SK-N-SH treated with all-trans-retinoic acid at 6 μM for 48 hours (cell line): ENCODE data around the gene NRAS.

Experiments
- ATAC-seq: fragments of 200-7000 bp; cut with Tn5 transposase; 3 replicates; pipeline ENCODE4 v1.9.1; 2020; ENCODE audit warnings: mild to moderate bottlenecking, moderate library complexity
- ARNTL ChIP-seq: fragments of 450-650 bp; formaldehyde crosslinking; IDR thresholded peaks from 2 replicates; pipeline ENCODE4 v1.5.0; 2020; ENCODE audit warnings: low read depth, mild to moderate bottlenecking, moderate library complexity, borderline replicate concordance
- CSDC2 ChIP-seq: fragments of 250-450 bp; sonication (Bioruptor Pico); IDR thresholded peaks from 2 replicates; pipeline ENCODE4 v1.5.0; 2020; ENCODE audit warnings: mild to moderate bottlenecking, moderate library complexity
- CSRNP3 ChIP-seq: fragments of 250-450 bp; sonication (Bioruptor Pico); IDR thresholded peaks from 2 replicates; pipeline ENCODE4 v1.5.1; 2021; ENCODE audit warnings: mild to moderate bottlenecking, moderate library complexity
- ESRRG ChIP-seq: fragments of 250-450 bp; sonication (Bioruptor Pico); IDR thresholded peaks from 2 replicates; pipeline ENCODE4 v1.6.1; 2021; ENCODE audit warnings: mild to moderate bottlenecking
- GLIS3 ChIP-seq: fragments of 250-450 bp; sonication (Bioruptor Pico); IDR thresholded peaks from 2 replicates; pipeline ENCODE4 v1.5.0; 2020; ENCODE audit warnings: mild to moderate bottlenecking, moderate library complexity
- ISL1 ChIP-seq: fragments of 250-450 bp; sonication (Bioruptor Pico); IDR thresholded peaks from 2 replicates; pipeline ENCODE4 v2.1.2; 2022; ENCODE audit warnings: mild to moderate bottlenecking, moderate library complexity
- OSR1 ChIP-seq: fragments of 250-450 bp; sonication (Bioruptor Pico); IDR thresholded peaks from 2 replicates; pipeline ENCODE4 v1.8.0; 2022; ENCODE audit warnings: moderate library complexity, mild to moderate bottlenecking, inconsistent platforms
- POU6F1 ChIP-seq: fragments of 250-450 bp; sonication (Bioruptor Pico); IDR thresholded peaks from 2 replicates; pipeline ENCODE4 v1.8.0; 2021; ENCODE audit warnings: low read depth, mild to moderate bottlenecking, moderate library complexity, borderline replicate concordance
- PPARA ChIP-seq: fragments of 250-450 bp; sonication (Bioruptor Pico); IDR thresholded peaks from 2 replicates; pipeline ENCODE4 v1.5.0; 2020; ENCODE audit warnings: mild to moderate bottlenecking, borderline replicate concordance
- RARB ChIP-seq: fragments of 250-450 bp; sonication (Bioruptor Pico); IDR thresholded peaks from 2 replicates; pipeline ENCODE4 v1.8.0; 2021; ENCODE audit warnings: mild to moderate bottlenecking, moderate library complexity
- SNAI2 ChIP-seq: fragments of 250-450 bp; sonication (Bioruptor Pico); IDR thresholded peaks from 2 replicates; pipeline ENCODE4 v1.5.0; 2020; ENCODE audit warnings: mild to moderate bottlenecking, moderate library complexity
- TCF4 ChIP-seq: fragments of 250-450 bp; sonication (Bioruptor Pico); IDR thresholded peaks from 2 replicates; pipeline ENCODE4 v1.8.0; 2021; ENCODE audit warnings: mild to moderate bottlenecking, moderate library complexity, borderline replicate concordance
- TOX ChIP-seq: fragments of 250-450 bp; sonication (Bioruptor Pico); IDR thresholded peaks from 2 replicates; pipeline ENCODE4 v1.8.0; 2021; ENCODE audit warnings: mild to moderate bottlenecking, moderate library complexity, borderline replicate concordance
- TSHZ2 ChIP-seq: fragments of 250-450 bp; sonication (Bioruptor Pico); IDR thresholded peaks from 2 replicates; pipeline ENCODE4 v1.5.0; 2020; ENCODE audit warnings: mild to moderate bottlenecking, moderate library complexity
- ZC3H10 ChIP-seq: fragments of 250-450 bp; sonication (Bioruptor Pico); IDR thresholded peaks from 2 replicates; pipeline ENCODE4 v1.5.1; 2021; ENCODE audit warnings: mild to moderate bottlenecking, moderate library complexity
- ZFP3 ChIP-seq: fragments of 250-450 bp; sonication (Bioruptor Pico); IDR thresholded peaks from 2 replicates; pipeline ENCODE4 v1.5.0; 2020; ENCODE audit warnings: mild to moderate bottlenecking, moderate library complexity
- ZFP30 ChIP-seq: fragments of 450-650 bp; formaldehyde crosslinking; IDR thresholded peaks from 2 replicates; pipeline ENCODE4 v1.5.0; 2022; ENCODE audit warnings: mild to moderate bottlenecking, moderate library complexity
- ZNF565 ChIP-seq: fragments of 450-650 bp; formaldehyde crosslinking; conservative IDR thresholded peaks from 2 replicates; pipeline ENCODE4 v1.5.0; 2020; ENCODE audit warnings: low read depth, mild to moderate bottlenecking, moderate library complexity
- ZNF70 ChIP-seq: fragments of 450-650 bp; formaldehyde crosslinking; IDR thresholded peaks from 2 replicates; pipeline ENCODE4 v1.5.0; 2020; ENCODE audit warnings: mild to moderate bottlenecking, moderate library complexity
- TF ChIP-seq, protein P1 (sequence below): fragments of 250-450 bp; sonication (Bioruptor Pico); IDR thresholded peaks from 2 replicates; pipeline ENCODE4 v1.5.1; 2020; ENCODE audit warnings: low read depth, mild to moderate bottlenecking, moderate library complexity
- TF ChIP-seq, protein P2 (sequence below): fragments of 250-450 bp; sonication (Bioruptor Pico); IDR thresholded peaks from 2 replicates; pipeline ENCODE4 v1.8.0; 2020; ENCODE audit warnings: mild to moderate bottlenecking, moderate library complexity, borderline replicate concordance

The NRAS gene

GRCh38 chr1:114757455-114758255 is 41.1 kb upstream of the NRAS start, which contains the start of gene CSDE1:
TSS of gene CSDE1 (minus strand) at chr1:114757984. CDS start at chr1:114739890, 18,094 bp downstream.
- peak; percentile 28; the same call in 1 of the 2 replicates for TF ChIP-seq RARB (CRISPR knock-in tag)
- 0 out of 2 replicates have a peak, but pooled peaks have one; percentile 34 for TF ChIP-seq CSRNP3 (CRISPR knock-in tag)
- TF ChIP-seq, protein P1, sequence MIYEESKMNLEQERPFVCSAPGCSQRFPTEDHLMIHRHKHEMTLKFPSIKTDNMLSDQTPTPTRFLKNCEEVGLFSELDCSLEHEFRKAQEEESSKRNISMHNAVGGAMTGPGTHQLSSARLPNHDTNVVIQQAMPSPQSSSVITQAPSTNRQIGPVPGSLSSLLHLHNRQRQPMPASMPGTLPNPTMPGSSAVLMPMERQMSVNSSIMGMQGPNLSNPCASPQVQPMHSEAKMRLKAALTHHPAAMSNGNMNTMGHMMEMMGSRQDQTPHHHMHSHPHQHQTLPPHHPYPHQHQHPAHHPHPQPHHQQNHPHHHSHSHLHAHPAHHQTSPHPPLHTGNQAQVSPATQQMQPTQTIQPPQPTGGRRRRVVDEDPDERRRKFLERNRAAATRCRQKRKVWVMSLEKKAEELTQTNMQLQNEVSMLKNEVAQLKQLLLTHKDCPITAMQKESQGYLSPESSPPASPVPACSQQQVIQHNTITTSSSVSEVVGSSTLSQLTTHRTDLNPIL: no peak
- 0 out of 2 replicates have a peak, but pooled peaks have one; percentile 24 for TF ChIP-seq TSHZ2 (CRISPR knock-in tag)
- TF ChIP-seq TCF4: no peak; the same call in 1 of the 2 replicates
- no peak for TF ChIP-seq GLIS3

DNA sequence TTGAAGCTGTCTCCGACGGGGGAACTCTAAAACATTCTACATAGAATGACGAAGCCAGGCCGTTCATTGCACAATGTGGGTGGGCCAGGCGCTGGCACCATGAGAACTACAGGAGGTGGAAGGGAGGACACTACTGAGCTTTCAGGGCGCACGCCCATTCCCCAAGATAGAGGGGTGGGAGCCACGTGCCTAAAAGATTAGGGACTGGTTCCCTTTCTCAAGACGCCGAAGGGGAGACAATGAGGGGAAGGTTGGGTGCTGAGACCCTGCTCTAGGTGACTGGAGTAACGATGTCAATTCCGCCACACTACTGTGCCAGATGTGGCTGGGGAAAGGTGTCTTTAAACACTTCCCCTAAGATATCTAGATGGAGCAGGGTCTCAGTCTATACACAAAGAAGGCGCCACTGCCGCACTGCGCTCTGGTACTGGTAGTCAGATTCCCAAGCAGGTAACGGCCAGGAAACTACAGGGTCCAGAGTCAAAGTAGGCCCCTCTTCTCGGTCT is 40.4 kb upstream of the NRAS start:
- TF ChIP-seq SNAI2 (no peak), GLIS3 (no peak), ESRRG (CRISPR knock-in tag) (no peak), CSDC2 (CRISPR knock-in tag) (no peak), ZC3H10 (no peak)
- TF ChIP-seq, protein P1: no peak
- TF ChIP-seq, protein P2, sequence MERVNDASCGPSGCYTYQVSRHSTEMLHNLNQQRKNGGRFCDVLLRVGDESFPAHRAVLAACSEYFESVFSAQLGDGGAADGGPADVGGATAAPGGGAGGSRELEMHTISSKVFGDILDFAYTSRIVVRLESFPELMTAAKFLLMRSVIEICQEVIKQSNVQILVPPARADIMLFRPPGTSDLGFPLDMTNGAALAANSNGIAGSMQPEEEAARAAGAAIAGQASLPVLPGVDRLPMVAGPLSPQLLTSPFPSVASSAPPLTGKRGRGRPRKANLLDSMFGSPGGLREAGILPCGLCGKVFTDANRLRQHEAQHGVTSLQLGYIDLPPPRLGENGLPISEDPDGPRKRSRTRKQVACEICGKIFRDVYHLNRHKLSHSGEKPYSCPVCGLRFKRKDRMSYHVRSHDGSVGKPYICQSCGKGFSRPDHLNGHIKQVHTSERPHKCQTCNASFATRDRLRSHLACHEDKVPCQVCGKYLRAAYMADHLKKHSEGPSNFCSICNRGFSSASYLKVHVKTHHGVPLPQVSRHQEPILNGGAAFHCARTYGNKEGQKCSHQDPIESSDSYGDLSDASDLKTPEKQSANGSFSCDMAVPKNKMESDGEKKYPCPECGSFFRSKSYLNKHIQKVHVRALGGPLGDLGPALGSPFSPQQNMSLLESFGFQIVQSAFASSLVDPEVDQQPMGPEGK: no peak
- no peak for ATAC-seq

More at GRCh38 chr1:114757455-114758255, 41.1 kb upstream of the NRAS start, which contains the start of gene CSDE1:
- ATAC-seq: peak; percentile 95

DNA sequence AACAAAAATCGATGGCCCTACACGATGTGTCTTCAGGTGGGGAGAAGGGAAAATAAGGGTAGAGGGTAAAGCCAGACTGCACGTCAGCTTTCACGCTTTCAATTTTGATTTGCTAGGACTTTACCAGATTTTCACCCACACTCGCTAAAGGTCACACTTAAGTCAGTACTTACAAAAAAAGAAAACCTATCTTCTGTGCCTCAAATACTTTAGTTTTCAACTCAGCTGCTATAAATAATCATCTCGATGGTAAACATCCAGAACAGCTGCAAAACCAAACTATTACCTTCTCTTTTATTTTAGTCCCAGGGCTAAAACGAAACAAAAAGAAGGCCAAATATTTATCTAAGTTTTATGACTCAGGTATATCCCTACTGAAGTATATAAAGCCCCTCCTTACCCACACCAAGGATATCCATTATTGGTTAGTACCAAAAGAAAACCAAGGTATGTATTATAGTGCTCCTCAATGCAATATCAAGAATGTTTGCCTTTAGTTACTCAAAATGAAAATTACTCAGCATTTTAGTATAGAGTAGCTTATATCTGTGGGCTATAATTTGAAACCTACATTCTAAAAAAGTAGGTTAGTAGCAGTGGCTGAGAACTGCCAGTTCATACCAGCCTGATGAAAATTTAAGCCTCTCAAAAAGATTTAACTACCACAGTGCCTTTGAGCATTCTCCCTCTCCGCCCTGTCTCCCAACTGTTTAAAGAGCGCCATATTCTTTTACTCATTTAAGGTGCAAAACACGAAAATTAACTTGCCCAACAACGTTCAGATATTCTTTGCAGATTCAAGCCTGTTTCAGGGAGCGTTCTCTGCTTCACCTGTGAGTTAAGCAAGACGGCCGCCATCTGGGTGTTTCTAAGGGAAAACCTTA is 39.7 kb upstream of the NRAS start:
- ATAC-seq: no peak
- TF ChIP-seq ISL1 (CRISPR knock-in tag): no peak
- TF ChIP-seq TCF4: no peak
- TF ChIP-seq CSDC2 (CRISPR knock-in tag): no peak
- TF ChIP-seq PPARA (CRISPR knock-in tag): no peak
- TF ChIP-seq ARNTL: no peak
- TF ChIP-seq TSHZ2 (CRISPR knock-in tag): no peak
- no peak for TF ChIP-seq ESRRG (CRISPR knock-in tag)
- TF ChIP-seq SNAI2: no peak
- TF ChIP-seq OSR1 (CRISPR knock-in tag): no peak
- TF ChIP-seq ZFP30 (CRISPR knock-in tag): no peak
- no peak for TF ChIP-seq ZFP3 (CRISPR knock-in tag)
- TF ChIP-seq POU6F1 (CRISPR knock-in tag): no peak
- TF ChIP-seq ZNF565 (CRISPR knock-in tag): no peak
- TF ChIP-seq TOX (CRISPR knock-in tag): no peak
- TF ChIP-seq GLIS3: no peak
- TF ChIP-seq ZNF70 (CRISPR knock-in tag): no peak
